Chondrocyte (in vitro differentiated cells): ENCODE measurements around the gene ZDHHC8. TPM values are rescaled to one million over a fixed set of nuclear protein-coding genes. Genes with fewer than 3 reads are reported as not detected.

Experiments used
- DNase-seq: peaks from one replicate; pipeline ENCODE4 v3.0.0; 2021; ENCODE audit warnings: mixed read lengths, low spot score
- H3K27ac Mint-ChIP-seq: one replicate; pipeline ENCODE4 v1.8.0; 2021; ENCODE audit warnings: mild to moderate bottlenecking, moderate library complexity, mixed read lengths; ENCODE audit not compliant: unreplicated experiment
- H3K27me3 Mint-ChIP-seq: 2 replicates; pipeline ENCODE4 v1.8.0; 2021; ENCODE audit warnings: low read depth, mixed read lengths
- H3K36me3 Mint-ChIP-seq: 2 replicates; pipeline ENCODE4 v1.8.0; 2021; ENCODE audit warnings: low read depth, mixed read lengths
- H3K4me1 Mint-ChIP-seq: 2 replicates; pipeline ENCODE4 v1.8.0; 2021; ENCODE audit warnings: low read depth, mild to moderate bottlenecking, mixed read lengths
- H3K4me3 Mint-ChIP-seq: one replicate; pipeline ENCODE4 v1.8.0; 2021; ENCODE audit warnings: mild to moderate bottlenecking, moderate library complexity, mixed read lengths; ENCODE audit not compliant: unreplicated experiment
- H3K9me3 Mint-ChIP-seq: 2 replicates; pipeline ENCODE4 v1.8.0; 2021; ENCODE audit warnings: low read depth, mixed read lengths
- total RNA-seq: library from RNA; stranded (reverse); gene quantifications from 3 replicates; pipeline ENCODE4 v1.2.1, GENCODE V29; 2021
- TF ChIP-seq, protein P1 (sequence below): fragments of 200-600 bp; sonication (generic); IDR thresholded peaks from 2 replicates; pipeline ENCODE4 v1.5.0; 2021; ENCODE audit warnings: antibody characterized with exemption, mild to moderate bottlenecking, moderate library complexity

Gene ZDHHC8
- total RNA-seq, 1 donor from 2014 or later = 95.2 TPM

DNA sequence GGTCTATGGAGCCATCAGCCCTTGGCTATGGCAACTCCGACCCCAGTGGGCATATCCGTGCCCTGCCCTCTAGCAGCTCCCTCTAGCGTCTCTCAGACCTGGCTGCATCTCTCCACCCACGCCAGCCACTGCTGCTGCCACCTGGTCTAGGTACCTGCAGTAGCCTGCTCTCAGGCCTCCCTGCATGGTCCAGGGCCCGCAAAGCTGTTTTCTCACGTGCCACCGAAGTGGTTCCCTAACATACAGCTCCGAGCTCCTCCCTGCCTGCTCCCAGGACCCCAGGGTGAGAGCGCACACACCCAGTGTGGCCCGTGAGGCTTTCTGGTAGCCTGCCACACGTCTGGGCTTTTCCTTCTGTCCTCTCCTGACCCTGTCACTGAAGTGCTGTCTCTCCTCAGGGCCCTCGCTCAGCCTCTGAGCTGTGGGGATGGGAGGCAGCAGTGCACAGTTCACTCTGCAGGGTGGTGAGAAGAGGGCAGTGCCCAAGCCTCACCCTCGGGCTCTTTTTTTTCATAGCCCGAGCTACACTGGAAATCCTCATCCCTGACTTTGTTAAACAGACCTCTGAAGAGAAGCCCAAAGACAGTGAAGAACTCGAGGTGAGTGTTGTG, 37.3 kb upstream of the ZDHHC8 start:
- H3K36me3 Mint-ChIP-seq = peaks cover 66% of the 10 kb centered on the region
- H3K4me1 Mint-ChIP-seq = peaks cover 5% of the 10 kb centered on the region
- H3K27ac Mint-ChIP-seq = no peak overlapping the region
- peaks cover 13% of the 10 kb centered on the region for H3K9me3 Mint-ChIP-seq
- H3K4me3 Mint-ChIP-seq = no peak overlapping the region
- TF ChIP-seq, protein P1, sequence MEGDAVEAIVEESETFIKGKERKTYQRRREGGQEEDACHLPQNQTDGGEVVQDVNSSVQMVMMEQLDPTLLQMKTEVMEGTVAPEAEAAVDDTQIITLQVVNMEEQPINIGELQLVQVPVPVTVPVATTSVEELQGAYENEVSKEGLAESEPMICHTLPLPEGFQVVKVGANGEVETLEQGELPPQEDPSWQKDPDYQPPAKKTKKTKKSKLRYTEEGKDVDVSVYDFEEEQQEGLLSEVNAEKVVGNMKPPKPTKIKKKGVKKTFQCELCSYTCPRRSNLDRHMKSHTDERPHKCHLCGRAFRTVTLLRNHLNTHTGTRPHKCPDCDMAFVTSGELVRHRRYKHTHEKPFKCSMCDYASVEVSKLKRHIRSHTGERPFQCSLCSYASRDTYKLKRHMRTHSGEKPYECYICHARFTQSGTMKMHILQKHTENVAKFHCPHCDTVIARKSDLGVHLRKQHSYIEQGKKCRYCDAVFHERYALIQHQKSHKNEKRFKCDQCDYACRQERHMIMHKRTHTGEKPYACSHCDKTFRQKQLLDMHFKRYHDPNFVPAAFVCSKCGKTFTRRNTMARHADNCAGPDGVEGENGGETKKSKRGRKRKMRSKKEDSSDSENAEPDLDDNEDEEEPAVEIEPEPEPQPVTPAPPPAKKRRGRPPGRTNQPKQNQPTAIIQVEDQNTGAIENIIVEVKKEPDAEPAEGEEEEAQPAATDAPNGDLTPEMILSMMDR = no peak
- no peaks in the 10 kb centered on the region for H3K27me3 Mint-ChIP-seq
- no peak for DNase-seq

DNA sequence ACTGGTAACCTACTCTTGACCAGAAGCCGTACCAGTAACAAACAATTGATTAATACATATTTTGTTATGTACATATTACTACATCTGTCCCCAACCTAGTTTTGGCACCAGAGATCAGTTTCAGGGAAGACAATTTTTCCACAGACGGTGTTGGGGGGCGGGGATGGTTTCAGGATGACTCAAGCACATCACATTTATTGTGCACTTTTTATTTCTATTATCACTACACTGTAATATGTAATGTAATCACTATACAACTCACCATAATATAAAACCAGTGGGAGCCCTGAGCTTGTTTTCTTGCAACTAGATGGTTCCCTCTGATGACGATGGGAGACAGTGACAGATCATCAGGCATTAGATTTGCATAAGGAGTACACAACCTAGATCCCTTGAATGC, 36.1 kb upstream of the ZDHHC8 start:
- H3K27ac Mint-ChIP-seq = no peak overlapping the region
- H3K4me1 Mint-ChIP-seq = peaks cover 2% of the 10 kb centered on the region
- no peaks in the 10 kb centered on the region for H3K27me3 Mint-ChIP-seq
- H3K36me3 Mint-ChIP-seq = peaks cover 64% of the 10 kb centered on the region
- TF ChIP-seq, protein P1 = no peak
- H3K9me3 Mint-ChIP-seq = peaks cover 13% of the 10 kb centered on the region
- no peak overlapping the region for H3K4me3 Mint-ChIP-seq
- no peak for DNase-seq

DNA sequence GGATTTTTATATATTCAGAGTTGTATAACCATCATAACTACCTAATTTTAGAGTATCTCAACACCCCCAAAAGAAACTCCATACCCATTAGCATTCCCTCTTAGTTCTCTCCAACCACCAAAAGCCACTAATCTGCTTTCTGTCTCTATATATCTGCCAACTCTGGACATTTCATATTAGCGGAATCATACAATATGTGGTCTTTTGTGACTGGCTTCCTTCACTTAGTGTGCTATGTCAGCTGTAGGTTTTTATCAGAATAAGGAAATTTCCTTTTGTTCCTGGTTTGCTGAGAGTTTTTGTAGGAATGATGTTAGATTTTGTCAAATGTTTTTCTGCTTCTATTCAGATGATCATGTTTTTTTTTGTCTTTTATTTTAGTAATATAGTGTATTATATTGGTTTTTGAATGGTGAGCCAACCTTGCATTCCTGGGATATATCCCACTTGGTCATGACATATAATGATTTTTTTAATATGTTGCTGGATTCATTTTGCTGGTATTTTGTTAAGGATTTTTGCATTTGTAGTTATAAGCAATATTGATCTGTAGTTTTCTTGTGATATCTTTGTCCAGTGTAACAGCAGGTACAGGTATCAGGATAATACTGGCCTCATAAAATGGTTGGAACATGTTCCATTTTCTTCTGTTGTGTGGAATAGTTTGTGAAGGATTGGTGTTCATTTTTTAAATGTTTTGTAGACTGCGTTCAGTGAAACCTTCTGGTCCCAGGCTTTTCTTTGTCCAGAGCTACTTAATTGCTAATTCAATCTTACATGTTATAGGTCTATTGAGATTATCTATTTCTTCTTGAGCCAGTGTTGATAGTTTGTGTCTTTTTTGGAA, 34.8 kb upstream of the ZDHHC8 start:
- H3K9me3 Mint-ChIP-seq = peaks cover 13% of the 10 kb centered on the region
- DNase-seq = no peak
- H3K4me3 Mint-ChIP-seq = no peak overlapping the region
- H3K4me1 Mint-ChIP-seq = no peaks in the 10 kb centered on the region
- no peaks in the 10 kb centered on the region for H3K27me3 Mint-ChIP-seq
- TF ChIP-seq, protein P1 = no peak
- H3K27ac Mint-ChIP-seq = no peak overlapping the region
- peaks cover 53% of the 10 kb centered on the region for H3K36me3 Mint-ChIP-seq

DNA sequence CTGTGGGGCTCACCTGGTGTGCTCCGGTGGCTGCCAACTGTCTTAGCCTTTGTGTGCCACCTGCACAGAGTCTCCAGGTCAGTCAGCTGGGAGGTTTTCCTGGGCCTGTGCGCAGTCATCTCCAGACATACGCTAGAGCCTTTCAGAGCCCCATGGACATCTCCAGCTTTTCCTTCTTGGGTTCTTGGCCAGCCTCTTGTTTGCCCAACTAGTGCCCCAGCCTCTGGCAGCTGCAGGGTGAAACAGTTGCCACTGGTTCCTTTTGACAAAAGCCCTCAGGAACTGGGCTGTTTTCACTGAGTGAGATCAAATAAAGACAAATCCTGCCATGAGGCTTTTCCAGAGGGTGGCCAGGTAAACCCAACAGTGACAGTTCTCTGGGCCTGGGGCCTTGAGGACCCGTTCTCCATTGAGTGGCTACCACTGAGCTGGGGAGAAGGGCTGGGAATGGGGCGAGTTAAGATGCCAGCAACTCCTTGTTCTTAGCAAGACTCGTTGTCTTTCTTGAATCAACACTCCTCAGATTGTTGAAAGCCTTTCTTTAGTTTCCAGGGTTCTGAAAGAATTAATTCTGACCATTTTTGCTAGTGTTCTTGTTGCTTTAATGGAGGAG, 32.4 kb upstream of the ZDHHC8 start:
- Mint-ChIP-seq H3K36me3 (peaks cover 43% of the 10 kb centered on the region), H3K4me3 (no peak overlapping the region), H3K27me3 (no peaks in the 10 kb centered on the region), H3K27ac (no peak overlapping the region), H3K4me1 (no peaks in the 10 kb centered on the region), H3K9me3 (peaks cover 13% of the 10 kb centered on the region)
- TF ChIP-seq, protein P1 = no peak
- no peak for DNase-seq

DNA sequence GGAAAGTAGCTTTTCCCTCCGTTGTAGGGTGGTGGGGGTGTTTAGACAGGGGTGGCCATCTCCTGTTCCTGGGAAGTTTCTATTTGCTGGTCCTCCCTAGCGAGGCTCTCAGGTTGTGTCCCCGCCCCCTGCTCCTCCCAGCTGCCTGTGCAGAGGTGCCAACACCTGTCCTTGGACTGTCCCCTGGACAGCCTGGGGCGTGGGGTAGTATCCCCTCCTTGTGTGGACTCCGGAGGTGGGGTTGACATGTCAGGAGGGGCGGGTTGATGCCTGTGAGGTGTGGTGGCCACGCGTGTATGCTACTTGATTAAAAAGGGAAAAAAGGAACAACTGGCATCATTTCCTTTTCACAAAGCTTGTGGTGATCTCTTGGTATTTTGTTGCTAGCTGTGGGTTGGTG, 30.0 kb upstream of the ZDHHC8 start:
- TF ChIP-seq, protein P1 = no peak
- H3K27me3 Mint-ChIP-seq = no peaks in the 10 kb centered on the region
- H3K9me3 Mint-ChIP-seq = peaks cover 6% of the 10 kb centered on the region
- H3K4me3 Mint-ChIP-seq = no peak overlapping the region
- H3K36me3 Mint-ChIP-seq = peaks cover 28% of the 10 kb centered on the region
- H3K27ac Mint-ChIP-seq = no peak overlapping the region
- no peaks in the 10 kb centered on the region for H3K4me1 Mint-ChIP-seq
- DNase-seq = peak; percentile 74
